PC-3 (cell line): Measurements from ENCODE around the gene FN1.

Source experiments
- CTCF ChIP-seq: fragments of 300-600 bp; sonication (generic); conservative IDR thresholded peaks from 2 replicates; pipeline ENCODE4 v1.5.1; 2017; ENCODE audit warnings: antibody characterized with exemption, low read depth, mild to moderate bottlenecking, low read length
- EZH2 ChIP-seq: fragments of 300-600 bp; sonication (generic); IDR thresholded peaks from one replicate; pipeline ENCODE4 v1.6.1; 2017; ENCODE audit warnings: antibody characterized with exemption, mild to moderate bottlenecking, low read length; ENCODE audit not compliant: unreplicated experiment

- TF ChIP-seq CTCF (no peak), EZH2 (no peak)
Observed at GRCh38 chr2:215403441-215404347, 32.2 kb downstream of the FN1 start.
